Activated naive CD8-positive, alpha-beta T cell treated with anti-CD3 and anti-CD28 coated beads, Interleukin-2, amount 50 U/mL, for 24 hours (primary cell): Measurements from ENCODE around the gene SLC7A8.
"Not testable (repeated sequence)": the region's sequence is repeated elsewhere in the genome, so short reads cannot be mapped to it uniquely, and the experiment has no call there.

Source experiments
- ATAC-seq: fragments of 150-1000 bp; cut with Tn5 transposase; one replicate; pipeline ENCODE4 v1.10.0; 2021
- DNase-seq: peaks from one replicate; pipeline ENCODE4 v3.0.0; 2021
- H3K27ac Mint-ChIP-seq: one replicate; pipeline ENCODE4 v1.8.0; 2021; ENCODE audit warnings: mild to moderate bottlenecking, mixed read lengths
- H3K27me3 Mint-ChIP-seq: one replicate; pipeline ENCODE4 v1.8.0; 2021; ENCODE audit warnings: mixed read lengths
- H3K36me3 Mint-ChIP-seq: one replicate; pipeline ENCODE4 v1.8.0; 2021; ENCODE audit warnings: low read depth, mixed read lengths
- H3K4me1 Mint-ChIP-seq: one replicate; pipeline ENCODE4 v1.8.0; 2021; ENCODE audit warnings: mixed read lengths
- H3K4me3 Mint-ChIP-seq: one replicate; pipeline ENCODE4 v1.8.0; 2021; ENCODE audit warnings: mild to moderate bottlenecking, moderate library complexity, mixed read lengths
- H3K9me3 Mint-ChIP-seq: one replicate; pipeline ENCODE4 v1.8.0; 2021; ENCODE audit warnings: mixed read lengths

Gene SLC7A8

DNA sequence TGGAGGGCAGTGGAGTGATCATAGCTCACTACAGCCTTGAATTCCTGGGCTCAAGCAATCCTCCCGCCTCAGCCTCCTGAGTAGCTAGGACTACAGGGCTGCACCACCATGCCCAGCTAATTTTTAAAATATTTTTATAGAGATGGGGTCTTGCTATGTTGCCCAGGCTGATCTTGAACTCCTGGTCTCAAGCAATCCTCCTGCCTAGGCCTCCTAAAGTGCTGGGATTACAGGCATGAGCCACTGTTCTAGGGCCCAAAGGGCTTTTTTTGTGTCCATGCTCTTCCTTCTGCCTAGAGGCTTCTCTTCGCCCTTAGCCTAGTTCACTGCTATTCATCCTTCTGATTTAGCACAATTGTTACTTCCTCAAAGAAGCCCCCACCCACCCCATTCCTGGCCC, 13.0 kb upstream of the SLC7A8 start:
- not testable (repeated sequence) for H3K4me1 Mint-ChIP-seq, DNase-seq, H3K27me3 Mint-ChIP-seq, H3K4me3 Mint-ChIP-seq, ATAC-seq, H3K27ac Mint-ChIP-seq, H3K36me3 Mint-ChIP-seq, H3K9me3 Mint-ChIP-seq

DNA sequence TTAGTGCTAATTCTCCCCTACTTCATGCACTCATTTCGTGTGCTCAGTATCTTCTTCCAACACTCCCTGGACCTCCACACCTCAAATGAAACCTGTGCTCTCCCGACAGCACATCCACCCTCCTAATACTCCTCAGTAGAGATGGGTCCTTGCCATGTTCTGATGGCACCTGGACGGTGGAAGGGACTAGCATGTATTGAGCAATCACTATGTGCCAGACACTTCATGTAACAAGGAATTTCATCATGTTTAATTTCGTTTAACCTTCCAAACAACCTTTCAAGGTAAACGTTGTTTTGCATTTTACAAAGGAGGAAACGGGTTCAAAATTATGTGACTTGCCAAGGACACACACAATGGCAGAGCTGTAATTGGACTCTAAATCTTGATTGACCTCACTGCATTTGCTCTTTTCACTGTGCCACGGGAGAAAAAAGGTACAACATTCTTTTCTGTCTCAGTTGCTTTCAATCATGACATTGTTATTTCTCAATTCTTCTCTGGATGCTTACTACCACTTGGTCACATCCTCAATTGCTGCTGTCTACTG, 12.2 kb upstream of the SLC7A8 start:
- no peak overlapping the region for H3K27ac Mint-ChIP-seq
- no peaks in the 10 kb centered on the region for H3K36me3 Mint-ChIP-seq
- no peak for ATAC-seq

DNA sequence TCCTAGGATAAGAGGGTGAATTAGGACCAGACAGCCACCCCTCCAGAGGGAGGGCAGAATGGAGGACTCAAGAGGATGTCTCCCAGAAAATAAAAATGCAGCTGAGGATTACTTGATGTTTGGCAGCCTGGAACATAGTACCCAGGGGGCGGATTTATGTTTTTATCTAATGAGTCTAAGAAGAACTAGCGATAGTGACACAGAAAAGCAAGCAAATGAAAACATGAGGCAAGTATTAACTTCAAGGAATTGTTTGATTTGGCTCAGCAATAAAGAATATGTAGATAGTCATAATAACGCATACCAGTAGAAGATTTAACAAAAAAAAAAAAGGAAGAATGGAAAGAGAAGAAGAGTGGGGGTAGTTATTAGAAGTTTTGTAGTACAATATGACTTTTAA, 10.0 kb upstream of the SLC7A8 start:
- no peaks in the 10 kb centered on the region for H3K27me3 Mint-ChIP-seq
- H3K36me3 Mint-ChIP-seq, result no peaks in the 10 kb centered on the region
- H3K4me1 Mint-ChIP-seq, result no peaks in the 10 kb centered on the region
- DNase-seq (no peak), ATAC-seq (no peak)
- H3K9me3 Mint-ChIP-seq, result no peaks in the 10 kb centered on the region
- H3K27ac Mint-ChIP-seq, result no peak overlapping the region
- H3K4me3 Mint-ChIP-seq, result no peak overlapping the region

More for the DNA sequence above, 12.2 kb upstream of the SLC7A8 start:
- no peak overlapping the region for H3K4me3 Mint-ChIP-seq
- no peak for DNase-seq
- no peaks in the 10 kb centered on the region for H3K27me3 Mint-ChIP-seq
- H3K4me1 Mint-ChIP-seq, result no peaks in the 10 kb centered on the region
- H3K9me3 Mint-ChIP-seq, result no peaks in the 10 kb centered on the region

DNA sequence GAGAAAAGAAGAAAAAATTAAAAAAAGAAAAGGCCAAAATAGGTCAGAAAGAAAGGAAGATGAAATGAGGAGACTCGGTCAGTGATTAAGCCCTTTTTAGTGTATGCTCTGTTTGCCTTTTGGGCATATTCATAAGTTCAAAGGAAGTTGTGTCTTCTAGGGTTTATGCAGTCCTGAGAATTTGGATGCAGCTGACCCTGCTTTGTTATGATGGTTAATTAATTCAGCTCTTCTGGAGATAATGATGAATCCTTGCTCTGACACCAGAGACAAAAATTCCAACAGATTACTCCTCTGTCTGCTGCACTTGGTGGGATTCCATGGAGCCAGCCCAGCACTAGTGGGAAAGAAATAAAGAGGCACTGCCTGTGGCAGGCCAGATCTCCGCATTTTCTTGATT, 4.5 kb upstream of the SLC7A8 start:
- Mint-ChIP-seq H3K27me3 (no peaks in the 10 kb centered on the region), H3K27ac (no peak overlapping the region), H3K4me3 (no peak overlapping the region), H3K4me1 (peaks cover 4% of the 10 kb centered on the region), H3K36me3 (no peaks in the 10 kb centered on the region), H3K9me3 (no peaks in the 10 kb centered on the region)
- no peak for ATAC-seq
- no peak for DNase-seq

DNA sequence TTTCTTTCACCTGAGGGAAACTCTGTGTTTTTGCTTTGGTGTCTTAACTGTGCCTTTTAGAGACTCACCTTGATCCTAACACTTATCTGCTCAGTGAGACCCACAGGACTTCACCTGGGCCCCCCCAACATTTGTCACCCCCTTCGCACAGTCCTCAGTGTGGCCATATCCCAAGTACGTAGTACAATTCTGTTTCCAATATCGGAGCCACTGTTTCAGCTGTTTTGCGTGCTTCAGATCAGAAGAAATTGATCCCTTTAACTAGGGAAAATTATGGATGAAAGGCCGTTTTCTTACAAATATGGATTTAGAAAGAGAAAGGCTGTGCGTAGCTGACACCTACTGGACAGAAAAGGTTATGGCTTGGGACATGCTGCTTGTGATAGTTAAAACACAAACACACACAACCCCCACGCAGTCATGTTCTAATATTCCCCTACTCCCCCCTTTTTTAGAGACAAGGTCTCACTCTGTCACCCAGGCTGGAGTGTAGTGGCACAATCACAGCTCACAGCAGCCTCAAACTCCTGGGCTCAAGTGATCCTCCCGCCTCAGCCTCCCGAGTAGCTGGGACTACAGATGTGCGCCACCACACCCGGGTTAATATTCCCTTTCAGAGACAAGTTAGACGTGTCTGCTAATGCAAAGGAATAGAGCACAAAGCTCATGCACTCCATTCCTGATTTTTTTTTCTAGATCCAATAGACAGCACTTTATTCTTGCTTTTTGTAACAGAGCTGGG, 3.6 kb upstream of the SLC7A8 start:
- Mint-ChIP-seq H3K9me3 (no peaks in the 10 kb centered on the region), H3K27ac (no peak overlapping the region), H3K4me1 (peaks cover 4% of the 10 kb centered on the region), H3K27me3 (no peaks in the 10 kb centered on the region), H3K36me3 (no peaks in the 10 kb centered on the region), H3K4me3 (no peak overlapping the region)
- DNase-seq (no peak), ATAC-seq (peak; percentile 50)

DNA sequence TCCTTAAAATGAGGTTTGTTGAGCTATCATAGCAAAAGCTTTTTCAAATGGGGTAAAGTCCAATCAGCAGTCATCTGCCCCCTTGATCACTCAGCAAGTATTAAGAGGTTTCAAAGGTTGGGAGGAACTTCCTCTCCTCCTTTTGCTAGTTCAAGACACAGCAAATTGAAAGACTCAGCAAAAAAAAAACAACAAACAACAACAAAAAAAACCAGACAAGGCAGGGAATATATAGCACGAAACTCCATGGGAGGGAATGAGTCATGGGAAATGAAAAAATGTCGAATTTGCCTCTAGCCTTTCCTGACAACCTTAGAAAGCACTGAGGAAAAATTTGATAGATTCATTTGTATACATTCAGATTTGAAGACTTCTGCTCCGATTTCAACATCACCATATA, 1.6 kb upstream of the SLC7A8 start:
- Mint-ChIP-seq H3K27ac (no peak overlapping the region), H3K27me3 (peaks cover 6% of the 10 kb centered on the region), H3K9me3 (no peaks in the 10 kb centered on the region), H3K4me1 (peaks cover 20% of the 10 kb centered on the region), H3K4me3 (no peak overlapping the region), H3K36me3 (no peaks in the 10 kb centered on the region)
- DNase-seq, result no peak
- ATAC-seq, result no peak

DNA sequence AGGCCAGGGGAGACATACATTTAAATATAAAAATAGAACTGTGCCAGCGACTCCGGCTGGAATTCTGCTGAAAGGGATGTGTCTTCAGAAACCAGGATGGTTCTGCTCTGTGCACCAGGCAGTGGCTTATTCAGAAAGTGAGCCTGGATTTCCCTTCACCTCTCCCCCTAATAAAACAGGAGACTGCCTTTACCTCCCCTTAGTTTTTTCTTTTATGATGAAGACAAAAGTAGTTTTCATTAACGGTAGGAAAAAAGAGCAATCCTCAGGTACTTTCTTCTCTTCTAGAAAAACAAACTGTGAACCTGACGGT, 346 bp downstream of the SLC7A8 start:
- Mint-ChIP-seq H3K4me1 (peaks cover 26% of the 10 kb centered on the region), H3K36me3 (no peaks in the 10 kb centered on the region), H3K4me3 (no peak overlapping the region), H3K9me3 (no peaks in the 10 kb centered on the region), H3K27me3 (peaks cover 11% of the 10 kb centered on the region), H3K27ac (no peak overlapping the region)
- DNase-seq, result no peak
- no peak for ATAC-seq

DNA sequence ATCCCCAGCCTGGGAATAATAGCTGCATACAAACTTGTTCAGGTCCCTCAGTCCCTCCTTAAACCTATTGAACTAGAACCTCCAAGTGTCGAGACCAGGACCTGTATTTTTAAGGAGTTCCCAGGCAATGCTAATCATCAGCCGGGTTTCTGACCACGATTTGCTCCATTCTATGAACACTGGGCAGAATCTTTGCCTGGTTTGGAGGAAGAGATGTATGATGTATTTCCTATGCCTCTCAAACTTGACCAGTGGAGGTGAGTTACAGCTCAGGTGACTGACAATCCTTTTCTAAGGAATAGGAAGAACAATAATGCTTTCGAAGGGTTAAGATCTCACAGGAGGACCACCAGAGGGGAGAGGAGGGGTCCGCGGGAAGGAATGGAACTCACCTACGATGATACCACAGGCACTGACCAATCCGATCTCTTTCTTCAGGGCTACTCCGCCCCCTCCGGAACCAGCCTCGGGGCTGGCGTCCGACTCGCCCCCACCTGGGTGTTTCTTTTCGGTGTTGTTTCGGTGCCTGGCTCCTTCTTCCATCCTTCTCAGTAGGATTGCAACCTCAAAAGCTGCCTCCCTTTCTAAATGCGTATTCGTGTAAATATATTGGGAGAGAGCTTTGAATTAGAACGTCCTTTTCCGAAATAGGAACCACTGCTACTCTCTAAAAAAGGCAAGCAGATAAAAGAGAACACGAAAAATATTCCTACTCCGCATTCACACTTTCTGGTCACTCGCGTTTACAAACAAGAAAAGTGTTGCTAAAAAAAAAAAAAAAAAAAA, 895 bp downstream of the SLC7A8 start:
- Mint-ChIP-seq H3K36me3 (no peaks in the 10 kb centered on the region), H3K4me3 (no peak overlapping the region), H3K4me1 (peaks cover 26% of the 10 kb centered on the region), H3K9me3 (no peaks in the 10 kb centered on the region), H3K27me3 (peaks cover 12% of the 10 kb centered on the region), H3K27ac (no peak overlapping the region)
- DNase-seq (peak; percentile 47), ATAC-seq (peak; percentile 63)

DNA sequence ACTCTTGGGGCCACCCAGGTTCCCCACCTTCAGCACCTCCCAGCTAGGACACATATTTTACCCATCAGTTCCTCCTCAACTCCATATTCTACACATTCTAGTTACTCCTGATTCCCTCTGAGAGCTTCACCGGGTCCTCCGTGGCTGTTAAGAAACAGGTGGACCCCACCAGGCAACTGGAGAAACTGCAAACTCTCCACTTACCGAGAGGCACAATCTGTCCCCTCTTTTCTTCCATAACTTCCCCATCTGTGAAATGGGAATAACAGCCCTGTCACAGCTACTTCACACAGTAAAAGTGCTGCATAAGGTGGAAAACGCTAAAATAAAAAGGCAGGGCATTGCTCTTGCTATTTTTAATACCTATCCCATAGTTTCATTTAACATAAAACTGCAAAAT, 1.5 kb downstream of the SLC7A8 start:
- Mint-ChIP-seq H3K9me3 (no peaks in the 10 kb centered on the region), H3K4me3 (no peak overlapping the region), H3K4me1 (peaks cover 28% of the 10 kb centered on the region), H3K27me3 (peaks cover 12% of the 10 kb centered on the region), H3K27ac (no peak overlapping the region), H3K36me3 (no peaks in the 10 kb centered on the region)
- no peak for ATAC-seq
- DNase-seq, result no peak

DNA sequence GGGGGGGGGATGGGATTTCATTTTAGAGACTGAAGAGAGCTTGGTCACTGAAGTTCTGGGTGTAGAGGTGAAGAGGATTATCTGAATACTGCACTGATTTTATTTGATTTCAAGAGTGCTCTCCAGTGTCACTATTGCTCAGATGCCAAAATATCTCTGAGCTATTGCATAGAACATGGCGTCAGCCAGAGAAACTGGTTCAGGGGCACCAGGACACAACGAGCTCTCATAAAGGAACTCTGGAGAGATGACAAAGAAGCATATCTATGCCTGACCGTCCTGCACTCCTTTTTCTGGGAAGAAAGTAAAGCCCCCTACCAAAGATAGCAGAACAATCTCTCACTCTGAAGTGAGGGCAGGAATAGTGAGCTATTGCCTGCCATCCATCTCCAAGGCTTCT, 2.0 kb downstream of the SLC7A8 start:
- no peak for DNase-seq
- ATAC-seq, result no peak
- peak overlapping the region; percentile 35 for H3K4me3 Mint-ChIP-seq
- H3K36me3 Mint-ChIP-seq, result no peaks in the 10 kb centered on the region
- no peak overlapping the region for H3K27ac Mint-ChIP-seq
- H3K4me1 Mint-ChIP-seq, result peaks cover 27% of the 10 kb centered on the region
- H3K9me3 Mint-ChIP-seq, result no peaks in the 10 kb centered on the region
- peaks cover 12% of the 10 kb centered on the region for H3K27me3 Mint-ChIP-seq

DNA sequence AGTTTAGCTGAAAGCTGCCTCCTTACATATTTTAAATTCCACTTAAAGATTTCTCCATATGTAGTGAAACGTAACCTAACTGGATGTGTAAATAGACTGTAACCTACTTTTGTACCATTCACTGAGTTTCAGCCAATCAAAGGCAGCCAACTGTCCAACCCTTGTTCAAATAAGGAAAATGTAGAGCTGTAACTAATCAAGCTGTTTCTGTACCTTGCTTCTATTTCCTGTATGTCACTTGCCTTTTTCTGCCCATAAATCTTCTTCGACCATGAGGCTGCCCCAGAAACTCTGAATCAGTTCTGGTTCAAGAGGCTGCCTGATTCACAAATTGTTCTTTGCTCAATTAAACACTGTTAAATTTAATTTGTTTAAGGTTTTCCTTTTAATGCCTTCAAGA, 6.3 kb downstream of the SLC7A8 start:
- H3K4me3 Mint-ChIP-seq, result no peak overlapping the region
- no peaks in the 10 kb centered on the region for H3K9me3 Mint-ChIP-seq
- no peaks in the 10 kb centered on the region for H3K36me3 Mint-ChIP-seq
- peak; percentile 53 for ATAC-seq
- no peak for DNase-seq
- H3K27me3 Mint-ChIP-seq, result peaks cover 12% of the 10 kb centered on the region
- peak overlapping the region; percentile 75 for H3K27ac Mint-ChIP-seq
- H3K4me1 Mint-ChIP-seq, result peaks cover 39% of the 10 kb centered on the region

DNA sequence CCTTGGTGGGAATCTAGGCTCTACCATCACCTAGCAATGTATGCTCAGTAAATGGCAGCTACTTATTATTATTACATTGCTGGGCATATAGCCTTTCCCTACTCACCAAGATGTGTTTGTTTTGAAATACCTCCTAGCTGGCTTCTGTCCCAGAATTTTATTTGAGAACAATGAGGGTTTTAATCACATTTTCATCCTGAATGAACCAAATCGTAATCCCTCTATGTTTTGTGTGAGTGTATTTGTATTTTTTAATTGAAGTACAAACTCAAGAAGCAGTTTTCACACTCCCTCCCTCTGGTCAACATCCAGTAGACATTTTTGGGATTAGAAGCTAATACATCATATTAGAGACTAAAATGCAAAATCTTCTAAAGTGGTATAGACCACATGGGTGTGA, 7.6 kb downstream of the SLC7A8 start:
- no peak for ATAC-seq
- no peak for DNase-seq
- no peak overlapping the region for H3K27ac Mint-ChIP-seq
- H3K4me1 Mint-ChIP-seq, result peaks cover 34% of the 10 kb centered on the region
- no peaks in the 10 kb centered on the region for H3K36me3 Mint-ChIP-seq
- H3K27me3 Mint-ChIP-seq, result peaks cover 7% of the 10 kb centered on the region
- H3K4me3 Mint-ChIP-seq, result no peak overlapping the region
- no peaks in the 10 kb centered on the region for H3K9me3 Mint-ChIP-seq

DNA sequence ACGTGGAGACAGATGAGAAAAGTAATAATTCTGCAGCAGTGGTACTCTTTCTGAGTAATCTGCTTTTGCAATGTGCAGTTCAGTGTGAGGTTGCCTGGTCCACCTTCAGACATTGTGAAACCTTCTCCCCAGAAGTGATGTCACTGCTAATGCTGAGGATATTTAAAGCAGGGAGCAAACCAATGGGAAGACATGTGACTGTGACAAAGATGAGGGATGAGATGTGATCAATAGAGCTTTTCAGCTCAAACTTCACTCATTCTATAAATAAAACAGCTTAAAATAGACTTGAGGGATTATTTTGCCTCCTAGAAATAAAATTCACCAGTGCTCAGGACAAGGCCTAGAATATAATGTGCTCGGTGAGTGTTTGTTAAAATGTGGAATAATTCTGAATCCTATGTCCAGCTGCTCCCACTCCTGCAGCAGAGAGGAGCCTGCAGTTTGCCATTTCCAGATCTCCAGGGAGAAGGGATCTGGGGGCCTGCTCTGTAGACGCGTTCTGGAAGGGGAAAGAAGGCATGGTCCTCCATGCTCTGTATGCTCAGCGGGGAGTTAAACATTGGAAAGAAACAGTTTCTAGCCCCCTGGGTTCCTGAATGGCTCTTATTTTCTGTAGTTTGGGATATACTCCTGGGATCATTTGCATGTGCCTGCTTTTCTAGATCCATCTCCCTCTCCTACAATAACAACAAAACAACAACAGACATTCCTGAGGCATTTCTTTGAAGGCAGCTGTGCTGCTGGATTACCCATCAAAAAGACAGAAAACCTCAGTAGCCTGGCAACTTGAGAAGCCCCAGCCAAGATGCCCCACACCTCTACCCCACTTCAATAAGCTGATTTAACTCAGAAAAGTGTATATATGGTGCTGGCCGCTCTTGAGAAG, 8.9 kb downstream of the SLC7A8 start:
- H3K27ac Mint-ChIP-seq, result no peak overlapping the region
- H3K9me3 Mint-ChIP-seq, result no peaks in the 10 kb centered on the region
- DNase-seq (no peak), ATAC-seq (no peak)
- peaks cover 29% of the 10 kb centered on the region for H3K4me1 Mint-ChIP-seq
- H3K36me3 Mint-ChIP-seq, result no peaks in the 10 kb centered on the region
- H3K4me3 Mint-ChIP-seq, result no peak overlapping the region
- H3K27me3 Mint-ChIP-seq, result peaks cover 4% of the 10 kb centered on the region

DNA sequence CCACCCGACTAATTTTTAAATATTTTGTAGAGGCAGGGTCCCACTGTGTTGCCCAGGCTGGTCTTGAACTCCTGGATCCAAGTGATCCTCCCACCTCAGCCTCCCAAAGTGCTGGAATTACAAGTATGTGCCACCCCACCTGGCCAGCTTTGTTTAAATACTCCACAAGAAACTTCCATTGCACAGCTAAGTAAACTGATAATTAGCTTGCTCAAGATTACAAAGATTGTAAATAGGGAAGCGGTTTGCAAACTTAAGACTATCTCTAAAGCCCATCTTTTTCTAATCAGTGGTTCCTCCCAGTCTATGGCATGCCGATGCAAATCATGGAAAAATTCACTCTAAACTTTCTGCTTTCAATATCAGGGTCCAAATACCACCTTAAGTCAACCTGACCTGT, 9.7 kb downstream of the SLC7A8 start:
- Mint-ChIP-seq H3K27ac (no peak overlapping the region), H3K4me1 (peaks cover 24% of the 10 kb centered on the region), H3K4me3 (no peak overlapping the region), H3K27me3 (peaks cover 4% of the 10 kb centered on the region), H3K36me3 (no peaks in the 10 kb centered on the region), H3K9me3 (no peaks in the 10 kb centered on the region)
- ATAC-seq, result no peak
- no peak for DNase-seq
